ENCODE data around the gene ZFY.

DNA sequence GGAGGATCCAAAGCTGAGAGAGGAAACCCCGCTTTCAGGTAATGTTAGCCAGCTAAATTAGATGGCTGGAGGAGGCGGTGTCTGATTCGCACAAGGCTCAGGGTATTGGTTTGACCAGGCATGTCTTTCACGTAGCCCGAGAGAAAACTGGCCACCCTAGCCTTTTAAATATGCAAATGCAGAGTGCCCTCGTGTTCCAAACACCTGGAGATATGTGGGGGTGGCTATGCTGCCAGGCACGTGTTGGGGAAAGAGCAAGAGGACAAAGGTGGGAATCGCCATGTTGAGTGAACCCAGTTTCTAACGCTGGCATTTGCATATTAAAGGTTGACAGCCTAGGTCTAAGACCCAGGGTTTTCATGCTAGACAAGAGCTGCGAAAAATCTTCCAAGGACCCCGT, 84.4 kb downstream of the ZFY start:
- no peak for TF ChIP-seq GATA3 (IDR thresholded peaks at IDR 0.05; ENCODE audit: low read depth, low read length)
- TF ChIP-seq GATA2 (IDR thresholded peaks at IDR 0.05; ENCODE audit: low read depth, low read length): no peak

Data from SH-SY5Y (cell line).